GM18499 (cell line): ENCODE results near the gene PPM1B.
"Not testable (repeated sequence)": the region's sequence is repeated elsewhere in the genome, so short reads cannot be mapped to it uniquely, and the experiment has no call there.

ENCODE experiments used
- ATAC-seq: cut with Tn5 transposase; IDR thresholded peaks from one replicate; pipeline ENCODE4 v1.9.1; 2021; ENCODE audit warnings: moderate number of reproducible peaks; ENCODE audit not compliant: insufficient read depth, unreplicated experiment

PPM1B gene

DNA sequence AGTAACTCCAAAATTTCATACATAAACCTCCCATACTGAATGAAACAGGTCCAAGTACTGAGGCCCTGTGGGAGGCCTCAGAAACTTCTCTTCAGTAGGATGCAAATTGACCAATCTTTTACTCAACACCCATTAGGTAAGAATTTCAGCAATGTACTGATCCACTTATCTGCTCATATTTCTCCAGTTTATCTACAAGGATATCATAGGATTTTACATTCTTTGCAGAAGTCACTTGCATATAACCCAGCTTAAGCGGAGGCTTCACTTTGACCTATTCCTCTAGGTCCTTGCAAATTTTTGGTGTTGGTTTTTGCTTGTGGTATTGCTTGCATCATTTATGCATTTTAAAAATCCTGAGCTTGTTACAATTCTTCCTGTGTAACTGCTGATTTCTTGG lies 77.8 kb downstream of the PPM1B start:
- no peak for ATAC-seq

DNA sequence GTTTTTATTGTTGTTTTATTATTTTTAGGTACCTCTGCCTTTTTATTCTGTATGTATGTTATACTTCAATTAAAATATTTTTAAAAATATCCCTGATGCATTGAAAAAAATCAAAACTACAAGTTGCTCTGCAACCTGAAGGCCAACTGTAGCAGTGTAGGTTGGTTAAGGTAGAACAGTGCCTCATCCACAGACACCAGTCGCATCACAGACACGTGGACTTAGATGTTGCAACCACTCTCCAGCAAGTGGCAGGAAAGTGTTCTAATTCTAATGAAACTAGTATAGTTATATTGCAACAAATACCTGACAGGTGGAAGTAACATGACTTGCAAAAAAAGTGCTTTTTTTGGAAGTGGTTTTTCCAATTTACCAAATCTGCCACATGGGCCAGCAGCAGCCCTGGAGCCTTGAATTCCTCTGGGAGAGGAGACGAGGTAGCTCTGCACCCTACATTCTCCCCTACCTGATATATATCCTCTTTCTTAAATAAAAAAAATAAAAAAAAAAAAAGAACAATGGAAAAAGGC lies 78.2 kb downstream of the PPM1B start:
- no peak for ATAC-seq

DNA sequence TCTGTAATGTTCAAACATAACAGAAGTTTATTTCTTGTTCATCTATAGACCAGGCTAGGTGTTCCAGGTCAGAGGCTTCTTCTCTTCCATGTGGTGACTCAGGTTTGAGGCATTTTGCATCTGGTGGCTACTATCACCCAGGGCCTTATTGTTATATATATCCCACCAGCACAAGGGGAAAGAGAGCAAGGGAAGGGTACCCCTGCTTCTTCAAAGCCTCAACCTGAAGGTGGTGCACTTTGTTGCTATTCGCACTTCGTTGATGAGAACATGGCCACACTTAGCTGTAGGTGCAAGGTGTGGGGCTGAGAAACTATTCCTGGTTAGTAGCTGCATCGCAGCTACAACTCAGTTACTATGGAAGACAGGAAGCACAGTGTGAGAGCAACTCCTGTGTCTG lies 79.2 kb downstream of the PPM1B start:
- ATAC-seq = no peak

DNA sequence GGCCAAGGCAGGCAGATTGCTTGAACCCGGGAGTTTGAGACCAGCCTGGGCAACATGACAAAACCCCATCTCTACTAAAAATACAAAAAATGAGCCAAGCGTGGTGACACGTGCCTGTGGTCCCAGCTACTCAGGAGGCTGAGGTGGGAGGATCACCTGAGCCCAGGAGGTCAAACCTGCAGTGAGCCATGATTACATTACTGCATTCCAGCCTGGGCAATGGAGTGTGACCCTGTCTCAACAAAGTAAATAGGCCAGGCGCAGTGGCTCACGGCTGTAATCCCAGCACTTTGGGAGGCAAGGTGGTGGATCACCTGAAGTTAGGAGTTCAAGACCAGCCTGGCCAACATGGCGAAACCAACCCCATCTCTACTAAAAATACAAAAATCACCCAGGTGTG lies 80.6 kb downstream of the PPM1B start:
- ATAC-seq = not testable (repeated sequence)

DNA sequence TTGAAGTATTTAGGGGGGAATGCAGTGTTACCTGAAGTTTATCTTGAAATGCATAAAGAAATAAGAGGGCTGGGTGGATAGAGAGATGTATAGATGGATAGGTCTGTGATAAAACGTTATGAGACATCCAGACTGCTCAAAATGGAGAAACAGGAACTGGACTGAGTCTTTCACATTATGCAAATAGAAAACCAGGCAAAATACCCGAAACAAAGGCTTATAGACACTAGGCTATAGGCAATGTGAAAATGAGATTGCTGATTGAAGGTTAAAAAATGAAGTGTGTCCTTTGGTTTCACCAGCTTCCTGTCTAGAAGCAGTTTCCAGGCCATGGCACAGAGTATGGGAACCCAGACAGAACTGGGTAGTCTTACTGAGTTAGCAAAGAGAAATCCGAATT lies 81.7 kb downstream of the PPM1B start:
- ATAC-seq = peak; percentile 84

DNA sequence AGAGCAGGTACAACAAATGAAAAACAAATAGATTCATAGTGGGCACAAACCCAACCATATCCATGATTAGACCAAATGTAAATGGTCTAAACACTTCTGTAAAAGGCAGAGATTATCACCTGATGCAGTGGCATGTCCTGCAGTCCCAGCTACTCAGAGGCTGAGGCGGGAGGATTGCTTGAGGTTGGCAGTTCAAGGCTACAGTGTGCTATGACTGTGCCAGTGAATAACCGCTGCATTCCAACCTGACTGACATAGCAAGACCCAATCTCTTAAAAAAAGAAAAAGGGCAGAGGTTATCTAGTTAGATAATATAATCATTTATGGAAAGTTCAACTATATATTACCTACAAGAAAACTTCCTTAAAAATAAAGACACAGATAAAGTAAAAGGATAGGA lies 85.3 kb downstream of the PPM1B start:
- no peak for ATAC-seq

DNA sequence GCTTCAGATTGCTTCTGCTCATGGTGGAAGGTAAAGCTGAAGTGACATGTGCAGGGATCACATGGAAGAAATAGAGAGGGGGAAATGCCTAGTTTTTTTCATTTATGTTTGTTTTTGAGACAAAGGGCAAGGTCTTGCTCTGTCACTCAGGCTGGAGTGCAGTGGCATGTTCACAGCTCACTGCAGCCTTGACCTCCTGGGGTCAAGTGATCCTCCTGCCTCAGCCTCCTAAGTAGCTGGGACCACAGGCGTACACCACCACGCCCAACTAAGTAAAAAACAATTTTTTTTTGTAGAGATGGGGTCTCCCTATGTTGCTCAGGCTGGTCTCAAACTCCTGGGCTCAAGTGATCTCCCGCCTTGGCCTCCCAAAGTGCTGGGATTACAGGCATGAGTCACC lies 87.0 kb downstream of the PPM1B start:
- ATAC-seq = not testable (repeated sequence)

DNA sequence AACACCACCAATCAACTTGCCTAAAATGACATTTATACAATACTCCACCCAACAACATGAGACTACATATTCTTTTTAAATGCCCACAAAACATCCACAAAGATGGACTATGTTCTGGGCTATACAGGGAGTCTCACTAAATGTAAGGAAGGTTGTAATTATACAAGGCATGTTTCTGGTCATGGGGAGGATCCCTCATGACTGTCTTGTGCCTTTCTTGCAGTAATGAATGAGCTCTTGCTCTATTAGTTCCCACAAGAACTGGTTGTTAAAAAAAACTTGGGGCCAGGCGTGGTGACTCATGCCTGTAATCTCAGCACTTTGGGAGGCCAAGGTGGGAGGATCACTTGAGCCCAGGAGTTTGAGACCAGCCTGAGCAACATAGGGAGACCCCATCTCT lies 89.1 kb downstream of the PPM1B start:
- ATAC-seq = not testable (repeated sequence)

DNA sequence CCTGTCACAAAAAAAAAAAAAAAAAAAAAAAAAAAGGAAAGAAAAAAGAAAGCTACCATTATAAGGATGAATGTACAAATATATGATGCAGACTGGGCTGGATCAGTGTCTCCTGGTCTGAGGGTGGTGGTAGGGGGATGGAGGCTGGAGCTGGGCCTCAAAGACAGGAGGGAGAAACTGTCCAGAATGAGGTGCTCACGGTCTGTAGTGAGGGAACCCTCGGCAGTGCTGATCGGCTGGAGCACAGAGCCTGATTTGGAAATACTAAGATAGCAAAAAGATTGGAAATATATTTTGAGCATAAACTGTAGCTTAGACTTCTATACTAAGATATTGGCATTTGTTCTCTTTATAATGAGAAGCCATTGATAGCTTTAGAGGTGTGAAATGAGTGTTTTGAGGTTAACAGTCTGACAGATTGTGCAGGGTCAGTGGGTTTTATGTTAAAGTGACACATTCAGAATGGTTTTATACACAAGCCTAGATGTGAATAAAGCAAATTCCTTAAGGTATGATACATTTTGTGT lies 98.7 kb downstream of the PPM1B start:
- no peak for ATAC-seq

DNA sequence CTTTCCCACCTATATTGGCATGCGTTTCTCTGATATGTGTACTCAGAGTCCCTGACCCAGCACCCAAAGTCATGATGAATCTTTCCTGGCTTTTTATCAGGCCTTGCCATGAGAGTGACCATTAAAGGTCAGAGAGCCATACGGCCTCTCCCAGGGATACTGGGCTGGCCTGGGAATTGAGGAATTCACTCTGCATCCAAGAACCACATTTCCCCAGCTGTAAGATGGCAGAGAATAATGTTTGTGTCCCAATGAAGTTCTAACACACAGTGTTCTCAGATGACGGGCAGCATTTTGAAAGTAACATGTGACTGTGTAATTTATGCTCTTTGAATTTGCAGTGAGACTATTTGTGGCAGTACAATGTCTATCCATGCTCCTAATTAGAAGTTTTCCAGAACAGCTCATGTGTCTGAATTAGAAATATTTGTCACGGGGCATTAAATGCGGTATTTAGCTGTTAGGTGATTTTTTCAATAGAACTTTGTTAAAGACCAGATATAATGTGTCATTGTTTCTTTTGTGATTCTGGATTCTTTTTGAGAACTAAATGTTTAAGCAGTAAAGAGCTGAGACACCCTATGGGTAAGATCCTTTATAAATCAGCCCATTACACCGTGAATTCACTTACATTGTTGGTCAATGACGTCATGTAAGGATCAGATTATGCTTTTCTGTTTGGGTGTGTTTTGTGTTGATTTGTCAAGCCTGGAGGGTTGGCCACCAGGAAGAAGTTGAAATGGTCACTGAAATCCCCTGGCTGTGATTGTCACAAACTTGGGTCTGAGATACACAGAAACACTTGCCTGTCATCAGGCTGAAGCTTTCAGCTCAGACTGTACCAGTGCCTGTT lies 99.3 kb downstream of the PPM1B start:
- ATAC-seq = no peak

DNA sequence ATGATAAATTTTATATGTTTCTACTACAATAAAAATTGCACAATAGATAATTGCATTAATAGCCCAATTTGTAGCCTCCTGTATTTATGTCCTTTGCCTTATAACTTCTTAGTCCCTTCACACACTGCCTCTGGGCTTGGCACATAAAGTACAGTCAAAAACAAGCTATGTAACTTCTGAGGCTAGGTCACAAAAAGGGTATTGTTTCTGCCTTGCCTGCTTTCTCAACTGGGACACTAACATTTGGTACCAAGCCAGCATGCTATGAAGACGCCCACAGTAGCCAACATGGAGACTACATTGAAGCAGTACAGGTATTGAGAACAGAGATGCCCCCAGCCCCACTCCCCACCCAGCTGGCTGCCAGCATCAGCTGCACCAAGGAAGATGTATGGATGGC lies 101.2 kb downstream of the PPM1B start:
- ATAC-seq = no peak

DNA sequence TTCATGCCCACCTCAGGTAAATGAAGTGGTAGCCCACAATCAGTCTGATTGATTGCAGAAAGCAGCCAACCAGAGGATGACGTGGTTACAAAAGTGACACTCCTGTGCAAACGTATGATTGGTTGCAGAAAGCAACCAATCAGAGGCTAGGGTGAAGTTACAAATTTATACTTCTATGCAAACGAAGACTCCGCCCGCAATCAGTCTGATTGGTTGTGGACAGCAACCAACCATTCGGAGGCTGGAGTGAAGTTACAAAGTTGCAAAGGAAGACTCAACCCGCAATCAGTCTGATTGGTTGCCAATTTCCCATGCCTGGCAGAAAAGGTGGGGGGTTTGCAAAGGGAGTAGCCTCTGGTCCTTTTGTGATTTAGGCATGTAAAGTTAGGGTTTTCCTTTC lies 102.6 kb downstream of the PPM1B start:
- ATAC-seq = no peak

DNA sequence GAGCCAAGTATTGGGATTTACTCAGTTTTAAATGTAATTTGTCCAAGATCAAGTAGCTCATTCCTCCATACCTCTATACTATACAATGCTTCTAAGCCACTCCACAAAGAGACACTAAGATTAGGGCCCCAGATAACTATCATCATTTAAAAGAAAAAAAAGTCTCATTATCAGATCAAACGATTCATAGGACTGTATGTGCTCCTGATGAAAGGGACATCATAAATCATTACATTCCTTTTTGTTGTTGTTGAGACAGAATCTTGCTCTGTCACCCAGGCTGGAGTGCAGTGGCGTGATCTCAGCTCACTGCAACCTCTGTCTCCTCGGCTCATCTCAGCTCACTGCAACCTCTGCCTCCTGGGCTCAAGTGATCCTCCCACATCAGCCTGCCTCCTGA lies 104.4 kb downstream of the PPM1B start:
- ATAC-seq = no peak

DNA sequence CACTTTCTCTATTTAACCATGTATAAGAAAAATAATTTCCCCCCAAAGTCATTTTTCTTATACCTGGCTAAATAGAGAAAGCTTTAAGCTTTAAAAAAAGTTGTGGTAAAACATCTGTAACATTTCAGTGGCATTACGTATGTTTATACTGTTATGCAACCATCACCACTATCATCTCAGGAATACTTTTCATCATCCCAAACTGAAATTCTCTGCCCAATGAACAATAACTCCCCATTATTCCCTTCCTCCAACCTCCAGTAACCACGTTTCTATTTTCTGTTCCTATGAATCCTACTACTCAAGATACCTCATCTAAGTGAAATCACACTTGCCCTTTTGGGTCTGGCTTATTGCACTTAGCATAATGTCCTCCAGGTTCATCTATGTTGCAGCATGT lies 104.9 kb downstream of the PPM1B start:
- no peak for ATAC-seq

DNA sequence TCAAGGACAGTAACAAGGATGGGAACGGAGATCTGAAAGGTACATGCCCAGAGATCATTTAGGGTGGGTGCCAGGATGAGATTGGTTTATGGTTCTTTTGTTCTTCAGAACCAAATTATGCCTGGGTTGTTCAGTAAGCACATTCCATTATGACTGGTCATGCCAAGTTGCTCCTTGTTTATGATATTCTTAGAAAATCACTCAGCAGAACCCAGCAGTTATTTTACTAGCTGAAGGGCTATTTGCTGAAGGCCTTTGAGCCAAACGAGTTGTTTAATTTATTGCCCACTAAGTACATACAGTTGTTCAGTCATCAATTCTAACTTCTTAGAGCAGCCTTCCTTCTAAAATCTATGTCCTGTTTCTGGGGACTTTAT lies 107.2 kb downstream of the PPM1B start:
- ATAC-seq = no peak

DNA sequence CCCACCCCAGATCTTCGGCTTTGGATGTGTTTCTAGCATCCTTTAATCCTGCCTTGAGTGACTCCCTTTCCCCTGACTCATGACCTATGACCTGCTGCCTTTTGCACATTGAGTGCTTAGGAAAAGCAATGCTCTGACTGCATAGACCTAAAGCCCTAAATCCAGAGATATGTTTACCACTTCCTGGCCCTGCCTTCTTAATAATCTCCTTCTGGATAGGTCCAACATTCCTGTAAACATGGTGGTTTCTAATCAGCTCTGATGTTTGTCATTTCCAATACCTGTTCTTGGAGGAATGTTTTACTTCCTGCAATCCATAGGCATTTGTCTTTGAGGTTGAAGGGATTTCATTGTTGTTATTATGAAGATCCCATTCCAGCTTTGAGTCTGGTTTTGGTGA lies 108.9 kb downstream of the PPM1B start:
- ATAC-seq = no peak

DNA sequence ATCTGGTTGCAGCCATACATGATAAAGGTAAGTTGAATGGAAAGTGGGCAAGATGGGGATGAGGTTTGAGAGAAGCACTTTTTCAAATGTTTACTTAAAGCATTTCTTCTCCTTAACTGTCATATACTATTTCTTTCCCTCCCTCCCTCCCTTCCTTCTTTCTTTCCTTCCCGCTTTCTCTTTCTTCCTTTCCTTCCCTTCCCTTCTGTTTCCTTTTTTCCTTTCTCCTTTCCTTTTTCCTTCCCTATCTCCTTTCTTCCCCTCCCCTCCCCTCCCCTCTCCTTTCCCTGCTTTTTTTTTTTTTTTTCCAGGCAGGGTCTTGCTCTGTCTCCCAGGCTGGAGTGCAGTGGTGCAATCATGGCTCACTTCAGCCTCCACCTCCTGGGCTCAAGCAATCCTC lies 112.2 kb downstream of the PPM1B start:
- no peak for ATAC-seq
